GM23338 (cell line): Measurements from ENCODE around the gene ING4. TPM values are rescaled to one million over a fixed set of nuclear protein-coding genes. Genes with fewer than 3 reads are reported as not detected.

ENCODE experiments used
- ATAC-seq: fragments of 200-7000 bp; cut with Tn5 transposase; 3 replicates; pipeline ENCODE4 v1.9.1; 2020
- DNase-seq: peaks from one replicate; pipeline ENCODE4 v3.0.0-alpha.2; 2015; ENCODE audit warnings: low spot score
- H2AFZ ChIP-seq: fragments of 200-600 bp; sonication (generic); 2 replicates; pipeline ENCODE4 v1.8.0; 2016; ENCODE audit warnings: antibody characterized with exemption, mild to moderate bottlenecking, moderate library complexity
- H3F3A ChIP-seq: fragments of 200-600 bp; sonication (generic); replicated peaks from 2 replicates; pipeline ENCODE4 v1.8.0; 2017; ENCODE audit warnings: antibody characterized with exemption, mixed run types, low read depth
- H3K27ac ChIP-seq: fragments of 200-600 bp; sonication (generic); 2 replicates; pipeline ENCODE4 v1.6.1; 2016; ENCODE audit warnings: low read depth
- H3K27me3 ChIP-seq: fragments of 200-600 bp; sonication (generic); 2 replicates; pipeline ENCODE4 v1.8.0; 2016; ENCODE audit warnings: mild to moderate bottlenecking, mixed run types, moderate library complexity; ENCODE audit not compliant: insufficient read depth
- H3K36me3 ChIP-seq: fragments of 200-600 bp; sonication (generic); 2 replicates; pipeline ENCODE4 v1.8.0; 2016; ENCODE audit warnings: mild to moderate bottlenecking; ENCODE audit not compliant: insufficient read depth
- H3K4me1 ChIP-seq: fragments of 200-600 bp; sonication (generic); 2 replicates; pipeline ENCODE4 v1.8.0; 2016; ENCODE audit warnings: mild to moderate bottlenecking, moderate library complexity; ENCODE audit not compliant: insufficient read depth
- H3K4me2 ChIP-seq: fragments of 200-600 bp; sonication (generic); 2 replicates; pipeline ENCODE4 v1.7.1; 2017; ENCODE audit warnings: mixed run types
- H3K4me3 ChIP-seq: fragments of 200-600 bp; sonication (generic); 2 replicates; pipeline ENCODE4 v1.6.1; 2016; ENCODE audit warnings: mixed run types
- H3K79me2 ChIP-seq: fragments of 200-600 bp; sonication (generic); replicated peaks from 2 replicates; pipeline ENCODE4 v1.8.0; 2017; ENCODE audit warnings: mild to moderate bottlenecking; ENCODE audit not compliant: insufficient read depth
- H3K9me2 ChIP-seq: fragments of 200-600 bp; sonication (generic); 2 replicates; pipeline ENCODE4 v1.8.0; 2017; ENCODE audit not compliant: insufficient read depth
- H4K20me1 ChIP-seq: fragments of 200-600 bp; sonication (generic); replicated peaks from 2 replicates; pipeline ENCODE4 v1.8.0; 2017; ENCODE audit warnings: mild to moderate bottlenecking; ENCODE audit not compliant: insufficient read depth
- H3K27ac Mint-ChIP-seq: 2 replicates; pipeline ENCODE4 v1.8.0; 2020; ENCODE audit warnings: inconsistent platforms, mild to moderate bottlenecking, moderate library complexity, mixed read lengths
- H3K27me3 Mint-ChIP-seq: 3 replicates; pipeline ENCODE4 v1.8.0; 2022; ENCODE audit warnings: low read depth, mild to moderate bottlenecking, moderate library complexity, mixed read lengths, inconsistent platforms; ENCODE audit not compliant: insufficient read depth, poor library complexity
- H3K36me3 Mint-ChIP-seq: 3 replicates; pipeline ENCODE4 v1.8.0; 2021; ENCODE audit warnings: low read depth, mild to moderate bottlenecking, inconsistent platforms, moderate library complexity, mixed read lengths
- H3K4me1 Mint-ChIP-seq: 3 replicates; pipeline ENCODE4 v1.8.0; 2020; ENCODE audit warnings: mild to moderate bottlenecking, inconsistent platforms, mixed read lengths
- H3K4me3 Mint-ChIP-seq: 3 replicates; pipeline ENCODE4 v1.8.0; 2021; ENCODE audit warnings: moderate library complexity, mild to moderate bottlenecking, inconsistent platforms, mixed read lengths
- H3K9me3 Mint-ChIP-seq: 3 replicates; pipeline ENCODE4 v1.8.0; 2020; ENCODE audit warnings: moderate library complexity, mild to moderate bottlenecking, inconsistent platforms, mixed read lengths
- CREB1 ChIP-seq: fragments of 250-450 bp; sonication (Bioruptor Pico); IDR thresholded peaks from 2 replicates; pipeline ENCODE4 v1.5.0; 2020; ENCODE audit warnings: low read depth, mild to moderate bottlenecking, moderate library complexity
- EZH2 ChIP-seq: fragments of 200-600 bp; sonication (generic); IDR thresholded peaks from one replicate; pipeline ENCODE4 v1.8.0; 2017; ENCODE audit warnings: antibody characterized with exemption, mild to moderate bottlenecking, low read depth; ENCODE audit not compliant: unreplicated experiment
- EZH2phosphoT487 ChIP-seq: fragments of 200-600 bp; sonication (generic); IDR thresholded peaks from one replicate; pipeline ENCODE4 v1.8.1; 2018; ENCODE audit warnings: antibody characterized with exemption; ENCODE audit not compliant: unreplicated experiment
- JUNB ChIP-seq: IDR thresholded peaks from one replicate; pipeline ENCODE4 v1.6.1; 2016; ENCODE audit warnings: antibody characterized with exemption; ENCODE audit not compliant: unreplicated experiment
- NANOG ChIP-seq: IDR thresholded peaks from 2 replicates; pipeline ENCODE4 v1.6.1; 2016; ENCODE audit warnings: antibody characterized with exemption, borderline replicate concordance
- POLR2AphosphoS5 ChIP-seq: IDR thresholded peaks from 2 replicates; pipeline ENCODE4 v1.6.1; 2016; ENCODE audit warnings: antibody characterized with exemption, low read depth
- STAT1 ChIP-seq: IDR thresholded peaks from one replicate; pipeline ENCODE4 v1.6.1; 2016; ENCODE audit warnings: antibody characterized with exemption; ENCODE audit not compliant: unreplicated experiment
- ZNF331 ChIP-seq: fragments of 250-450 bp; sonication (Bioruptor Pico); IDR thresholded peaks from 2 replicates; pipeline ENCODE4 v1.5.0; 2020; ENCODE audit warnings: low read depth, mild to moderate bottlenecking, moderate library complexity
- polyA plus RNA-seq: library from polyadenylated mRNA; unstranded; fragments of >200 nt; fragmentation: Nextera tagmentation; extraction: Ambion mirVana; gene quantifications from 2 replicates; pipeline ENCODE4 v1.2.1, GENCODE V29; 2016
- total RNA-seq: library from RNA; depleted of rRNA; stranded (reverse); fragments of >200 nt; shearing (Covaris generic); gene quantifications from 2 replicates; pipeline ENCODE4 v1.2.3, GENCODE V29; 2014
- TF ChIP-seq, protein P1 (sequence below), 2 experiments: fragments of 200-600 bp in 1 of 2; sonication (generic) in 1 of 2; conservative IDR thresholded peaks; 2 replicates each; pipeline versions ENCODE4 v1.5.1 to v1.6.1; 2016 to 2017; ENCODE audit warnings: antibody characterized with exemption in 2 of 2, low read depth in 2 of 2, mild to moderate bottlenecking in 2 of 2, moderate library complexity in 1 of 2
- TF ChIP-seq, protein P2 (sequence below): IDR thresholded peaks from 2 replicates; pipeline ENCODE4 v1.6.1; 2016; ENCODE audit warnings: antibody characterized with exemption
- TF ChIP-seq, protein P3 (sequence below): IDR thresholded peaks from one replicate; pipeline ENCODE4 v1.6.1; 2018; ENCODE audit warnings: antibody characterized with exemption; ENCODE audit not compliant: unreplicated experiment

ING4 gene
- total and polyA plus RNA-seq, 2 experiments from 2014 or later: 22.0 to 29.6 TPM

DNA sequence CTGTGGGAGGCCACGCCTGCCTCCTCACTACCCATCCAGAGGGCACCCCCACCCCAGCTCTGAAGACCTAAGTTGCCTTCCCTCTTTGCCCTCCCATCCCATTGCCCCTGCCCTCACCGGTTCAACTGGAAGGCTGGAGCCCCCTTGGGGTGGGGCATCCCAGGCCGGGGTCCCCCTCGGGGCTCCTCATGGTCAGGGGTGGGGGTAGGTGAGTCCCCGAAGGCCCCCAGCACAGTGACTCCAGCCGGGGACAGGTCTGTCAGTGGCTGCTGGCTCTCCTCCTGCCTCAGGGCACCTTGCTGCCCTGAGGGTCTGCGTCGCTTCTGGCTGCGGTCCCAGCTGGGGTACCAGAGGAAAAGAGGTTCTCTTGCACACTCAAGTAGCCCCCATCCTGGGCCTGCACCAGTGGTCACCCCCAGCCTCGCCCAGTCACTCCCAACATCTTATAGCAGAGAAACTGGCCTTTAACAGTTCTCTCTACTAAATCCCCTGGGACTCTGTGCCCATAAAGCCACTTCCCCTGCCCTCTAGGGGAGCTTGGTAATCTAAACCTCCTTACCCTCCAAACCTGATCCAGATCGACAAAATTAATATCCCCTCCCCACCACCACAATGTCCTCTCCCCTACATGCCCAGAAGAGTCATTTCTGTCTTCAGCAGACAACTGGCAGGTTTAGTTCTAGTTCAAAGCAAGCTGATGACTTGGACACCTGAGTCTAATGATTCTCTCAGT is 32.6 kb upstream of the ING4 start:
- no peak overlapping the region for H3K4me3 ChIP-seq
- H4K20me1 ChIP-seq: no peaks in the 10 kb centered on the region
- no peak overlapping the region for H2AFZ ChIP-seq
- Mint-ChIP-seq H3K27ac (no peak overlapping the region), H3K4me3 (no peak overlapping the region; the same call in 2 of the 3 replicates), H3K9me3 (no peaks in the 10 kb centered on the region), H3K4me1 (peaks cover 33% of the 10 kb centered on the region), H3K36me3 (peaks cover 6% of the 10 kb centered on the region; the same call in 2 of the 3 replicates), H3K27me3 (peaks cover 14% of the 10 kb centered on the region)
- H3K36me3 ChIP-seq: no peaks in the 10 kb centered on the region
- no peak overlapping the region for H3K27ac ChIP-seq
- H3K4me1 ChIP-seq: peaks cover 16% of the 10 kb centered on the region
- ATAC-seq (no peak), DNase-seq (no peak)
- TF ChIP-seq, protein P1, sequence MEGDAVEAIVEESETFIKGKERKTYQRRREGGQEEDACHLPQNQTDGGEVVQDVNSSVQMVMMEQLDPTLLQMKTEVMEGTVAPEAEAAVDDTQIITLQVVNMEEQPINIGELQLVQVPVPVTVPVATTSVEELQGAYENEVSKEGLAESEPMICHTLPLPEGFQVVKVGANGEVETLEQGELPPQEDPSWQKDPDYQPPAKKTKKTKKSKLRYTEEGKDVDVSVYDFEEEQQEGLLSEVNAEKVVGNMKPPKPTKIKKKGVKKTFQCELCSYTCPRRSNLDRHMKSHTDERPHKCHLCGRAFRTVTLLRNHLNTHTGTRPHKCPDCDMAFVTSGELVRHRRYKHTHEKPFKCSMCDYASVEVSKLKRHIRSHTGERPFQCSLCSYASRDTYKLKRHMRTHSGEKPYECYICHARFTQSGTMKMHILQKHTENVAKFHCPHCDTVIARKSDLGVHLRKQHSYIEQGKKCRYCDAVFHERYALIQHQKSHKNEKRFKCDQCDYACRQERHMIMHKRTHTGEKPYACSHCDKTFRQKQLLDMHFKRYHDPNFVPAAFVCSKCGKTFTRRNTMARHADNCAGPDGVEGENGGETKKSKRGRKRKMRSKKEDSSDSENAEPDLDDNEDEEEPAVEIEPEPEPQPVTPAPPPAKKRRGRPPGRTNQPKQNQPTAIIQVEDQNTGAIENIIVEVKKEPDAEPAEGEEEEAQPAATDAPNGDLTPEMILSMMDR (conservative IDR thresholded peaks at IDR 0.05; ENCODE audit: low read depth in 2 of 2): no peak
- no peak for TF ChIP-seq JUNB
- no peak for TF ChIP-seq EZH2phosphoT487
- TF ChIP-seq, protein P2, sequence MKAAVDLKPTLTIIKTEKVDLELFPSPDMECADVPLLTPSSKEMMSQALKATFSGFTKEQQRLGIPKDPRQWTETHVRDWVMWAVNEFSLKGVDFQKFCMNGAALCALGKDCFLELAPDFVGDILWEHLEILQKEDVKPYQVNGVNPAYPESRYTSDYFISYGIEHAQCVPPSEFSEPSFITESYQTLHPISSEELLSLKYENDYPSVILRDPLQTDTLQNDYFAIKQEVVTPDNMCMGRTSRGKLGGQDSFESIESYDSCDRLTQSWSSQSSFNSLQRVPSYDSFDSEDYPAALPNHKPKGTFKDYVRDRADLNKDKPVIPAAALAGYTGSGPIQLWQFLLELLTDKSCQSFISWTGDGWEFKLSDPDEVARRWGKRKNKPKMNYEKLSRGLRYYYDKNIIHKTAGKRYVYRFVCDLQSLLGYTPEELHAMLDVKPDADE: no peak
- no peak for TF ChIP-seq POLR2AphosphoS5
- peaks cover 11% of the 10 kb centered on the region; the same call in 1 of the 2 replicates for H3K27me3 ChIP-seq
- H3K79me2 ChIP-seq: peaks cover 3% of the 10 kb centered on the region; the same call in 1 of the 2 replicates
- no peak overlapping the region for H3K4me2 ChIP-seq
- peaks cover 3% of the 10 kb centered on the region; the same call in 1 of the 2 replicates for H3F3A ChIP-seq
- no peaks in the 10 kb centered on the region for H3K9me2 ChIP-seq

DNA sequence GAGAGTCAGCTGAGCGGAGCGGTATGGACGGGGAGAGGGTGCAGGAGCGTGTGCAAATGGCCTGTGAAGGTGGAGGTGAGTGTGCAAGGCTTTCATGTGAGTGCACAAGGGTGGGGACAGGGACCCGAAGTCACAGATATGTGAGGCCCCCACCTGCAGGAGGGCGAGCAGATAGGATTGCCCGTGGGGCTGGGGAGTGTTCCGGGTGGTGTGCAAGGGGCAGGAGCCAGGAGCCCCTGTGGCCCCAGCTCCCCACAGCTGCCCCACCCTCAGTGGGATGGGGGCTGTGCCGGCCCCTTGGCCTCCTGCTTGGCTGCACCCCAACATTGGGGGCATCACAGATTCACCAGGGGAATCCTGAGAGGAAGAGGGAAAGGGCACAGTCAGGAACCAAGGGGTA is 31.8 kb upstream of the ING4 start:
- Mint-ChIP-seq H3K27me3 (peaks cover 13% of the 10 kb centered on the region), H3K4me3 (no peak overlapping the region), H3K4me1 (peaks cover 34% of the 10 kb centered on the region), H3K27ac (no peak overlapping the region), H3K36me3 (peaks cover 6% of the 10 kb centered on the region; the same call in 2 of the 3 replicates), H3K9me3 (no peaks in the 10 kb centered on the region)
- H3K79me2 ChIP-seq: peaks cover 3% of the 10 kb centered on the region; the same call in 1 of the 2 replicates
- ATAC-seq (no peak), DNase-seq (no peak)
- no peak for TF ChIP-seq ZNF331 (CRISPR knock-in tag)
- TF ChIP-seq, protein P3, sequence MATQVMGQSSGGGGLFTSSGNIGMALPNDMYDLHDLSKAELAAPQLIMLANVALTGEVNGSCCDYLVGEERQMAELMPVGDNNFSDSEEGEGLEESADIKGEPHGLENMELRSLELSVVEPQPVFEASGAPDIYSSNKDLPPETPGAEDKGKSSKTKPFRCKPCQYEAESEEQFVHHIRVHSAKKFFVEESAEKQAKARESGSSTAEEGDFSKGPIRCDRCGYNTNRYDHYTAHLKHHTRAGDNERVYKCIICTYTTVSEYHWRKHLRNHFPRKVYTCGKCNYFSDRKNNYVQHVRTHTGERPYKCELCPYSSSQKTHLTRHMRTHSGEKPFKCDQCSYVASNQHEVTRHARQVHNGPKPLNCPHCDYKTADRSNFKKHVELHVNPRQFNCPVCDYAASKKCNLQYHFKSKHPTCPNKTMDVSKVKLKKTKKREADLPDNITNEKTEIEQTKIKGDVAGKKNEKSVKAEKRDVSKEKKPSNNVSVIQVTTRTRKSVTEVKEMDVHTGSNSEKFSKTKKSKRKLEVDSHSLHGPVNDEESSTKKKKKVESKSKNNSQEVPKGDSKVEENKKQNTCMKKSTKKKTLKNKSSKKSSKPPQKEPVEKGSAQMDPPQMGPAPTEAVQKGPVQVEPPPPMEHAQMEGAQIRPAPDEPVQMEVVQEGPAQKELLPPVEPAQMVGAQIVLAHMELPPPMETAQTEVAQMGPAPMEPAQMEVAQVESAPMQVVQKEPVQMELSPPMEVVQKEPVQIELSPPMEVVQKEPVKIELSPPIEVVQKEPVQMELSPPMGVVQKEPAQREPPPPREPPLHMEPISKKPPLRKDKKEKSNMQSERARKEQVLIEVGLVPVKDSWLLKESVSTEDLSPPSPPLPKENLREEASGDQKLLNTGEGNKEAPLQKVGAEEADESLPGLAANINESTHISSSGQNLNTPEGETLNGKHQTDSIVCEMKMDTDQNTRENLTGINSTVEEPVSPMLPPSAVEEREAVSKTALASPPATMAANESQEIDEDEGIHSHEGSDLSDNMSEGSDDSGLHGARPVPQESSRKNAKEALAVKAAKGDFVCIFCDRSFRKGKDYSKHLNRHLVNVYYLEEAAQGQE: no peak
- TF ChIP-seq, protein P1 (conservative IDR thresholded peaks at IDR 0.05; ENCODE audit: low read depth in 2 of 2): no peak
- TF ChIP-seq STAT1: no peak
- TF ChIP-seq CREB1: no peak
- TF ChIP-seq JUNB: no peak
- no peak for TF ChIP-seq NANOG
- TF ChIP-seq, protein P2: no peak
- TF ChIP-seq EZH2phosphoT487: no peak
- TF ChIP-seq POLR2AphosphoS5: no peak
- no peak for TF ChIP-seq EZH2
- H3F3A ChIP-seq: peaks cover 3% of the 10 kb centered on the region; the same call in 1 of the 2 replicates
- H3K4me2 ChIP-seq: no peak overlapping the region
- H2AFZ ChIP-seq: no peak overlapping the region
- no peak overlapping the region for H3K27ac ChIP-seq
- H3K4me3 ChIP-seq: no peak overlapping the region
- no peaks in the 10 kb centered on the region for H3K36me3 ChIP-seq
- peaks cover 20% of the 10 kb centered on the region for H3K4me1 ChIP-seq
- H4K20me1 ChIP-seq: no peaks in the 10 kb centered on the region
- no peaks in the 10 kb centered on the region for H3K9me2 ChIP-seq
- peaks cover 11% of the 10 kb centered on the region; the same call in 1 of the 2 replicates for H3K27me3 ChIP-seq
